M059J (cell line): Measurements from ENCODE around the gene SAMD4A. TPM values are rescaled to one million over a fixed set of nuclear protein-coding genes. Genes with fewer than 3 reads are reported as not detected.
"Not testable (repeated sequence)": the region's sequence is repeated elsewhere in the genome, so short reads cannot be mapped to it uniquely, and the experiment has no call there.

Experiments used
- DNase-seq: peaks from one replicate; pipeline ENCODE4 v3.0.0-alpha.2; 2012; ENCODE audit warnings: low read depth
- total RNA-seq: library from RNA; depleted of rRNA; stranded (reverse); fragments of >200 nt; shearing (Covaris generic); gene quantifications from 2 replicates; pipeline ENCODE4 v1.2.3, GENCODE V29; 2014

Gene SAMD4A
- total RNA-seq, 1 experiment from 2014 or later = 7.7 TPM

GRCh38 chr14:54597795-54598443, 31.0 kb downstream of the SAMD4A start:
- peak; percentile 39 for DNase-seq

DNA sequence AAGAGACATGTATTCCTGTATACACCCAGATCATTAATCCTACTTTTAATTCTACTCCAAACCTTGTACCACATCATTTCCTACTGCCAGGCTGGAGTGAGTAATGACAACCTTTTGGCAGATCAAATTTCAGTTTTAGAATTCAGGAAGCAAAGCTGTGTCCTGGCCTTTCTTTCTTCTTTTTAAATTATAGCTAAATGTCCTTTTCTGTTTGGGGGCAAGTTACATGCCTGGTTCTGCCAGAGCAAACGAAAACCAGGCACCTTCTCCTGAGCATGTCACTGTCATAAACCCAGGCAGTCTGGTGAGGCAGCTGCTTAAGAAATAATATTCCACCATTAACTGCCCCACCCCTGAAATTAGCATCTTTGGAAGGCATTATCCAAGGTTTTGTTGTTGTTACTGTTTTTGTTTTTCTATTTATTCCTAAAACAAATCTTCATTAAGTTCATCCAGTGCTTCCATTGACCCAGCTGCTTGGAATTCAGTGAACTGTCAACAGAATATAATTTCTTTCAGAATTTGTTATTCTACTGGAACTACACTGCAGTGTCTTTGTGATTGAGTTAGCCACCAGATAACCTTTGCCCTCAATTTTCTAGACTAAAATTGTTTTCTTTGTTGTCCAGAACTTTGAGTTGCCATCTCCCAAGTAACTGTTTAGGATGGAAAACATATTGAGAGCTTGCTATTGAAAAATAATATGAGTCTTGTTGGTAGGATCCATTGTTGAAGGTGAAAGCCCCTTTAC, 33.2 kb downstream of the SAMD4A start:
- DNase-seq = peak; percentile 65

GRCh38 chr14:54600717-54601109, 33.8 kb downstream of the SAMD4A start:
- DNase-seq = peak; percentile 66

- DNase-seq = peak; percentile 35
Observed at GRCh38 chr14:54603362-54603761, 36.4 kb downstream of the SAMD4A start.

GRCh38 chr14:54606178-54606577, 39.2 kb downstream of the SAMD4A start:
- DNase-seq = peak; percentile 87

GRCh38 chr14:54606631-54607133, 39.8 kb downstream of the SAMD4A start:
- peak; percentile 92 for DNase-seq

GRCh38 chr14:54609576-54609975, 42.6 kb downstream of the SAMD4A start:
- peak; percentile 46 for DNase-seq

- peak; percentile 55 for DNase-seq
Observed at GRCh38 chr14:54610051-54610977, 43.4 kb downstream of the SAMD4A start.

DNA sequence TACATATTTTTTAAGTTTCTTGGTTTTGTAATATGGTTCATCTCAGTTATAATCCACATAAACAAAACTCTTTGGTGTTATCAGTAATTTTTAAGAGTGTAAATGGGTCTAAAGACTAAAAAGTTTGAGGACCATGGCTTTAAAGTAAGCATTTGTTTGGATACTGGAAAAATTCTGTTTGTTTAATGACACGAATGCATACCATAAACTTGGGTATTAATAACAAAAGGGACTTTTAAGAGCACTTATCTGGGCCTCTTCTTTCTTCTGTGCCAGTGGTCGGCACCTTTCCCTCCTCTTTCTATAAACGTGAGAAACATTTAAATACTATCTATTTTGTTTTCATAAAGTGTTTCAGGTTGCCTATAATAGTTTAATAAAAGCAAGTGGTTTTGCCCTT, 47.4 kb downstream of the SAMD4A start:
- DNase-seq = no peak

- no peak for DNase-seq
Observed at GRCh38 chr14:54617467-54617866, 50.5 kb downstream of the SAMD4A start.

DNA sequence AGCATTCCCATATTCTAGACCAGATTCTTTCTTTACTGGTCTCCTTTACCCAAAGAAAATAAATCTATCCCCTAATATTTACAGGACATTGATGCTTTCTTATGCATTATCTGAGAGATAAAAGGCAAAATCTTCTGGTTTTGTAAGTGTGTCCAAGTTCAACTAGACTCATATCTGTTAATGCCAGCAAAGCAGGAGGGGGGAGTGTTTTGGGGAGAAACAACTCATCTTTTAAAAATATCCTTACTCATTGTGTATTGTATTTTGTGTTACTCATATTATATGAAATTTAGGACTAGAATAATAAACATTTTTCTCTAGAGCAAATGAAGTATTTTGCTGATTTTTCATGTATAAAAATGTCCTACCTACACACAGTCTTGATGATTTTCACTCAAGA, 54.8 kb downstream of the SAMD4A start:
- DNase-seq = no peak

- no peak for DNase-seq
Observed at GRCh38 chr14:54622192-54622958, 55.4 kb downstream of the SAMD4A start.

- DNase-seq = no peak
Observed at GRCh38 chr14:54623279-54624004, 56.5 kb downstream of the SAMD4A start.

DNA sequence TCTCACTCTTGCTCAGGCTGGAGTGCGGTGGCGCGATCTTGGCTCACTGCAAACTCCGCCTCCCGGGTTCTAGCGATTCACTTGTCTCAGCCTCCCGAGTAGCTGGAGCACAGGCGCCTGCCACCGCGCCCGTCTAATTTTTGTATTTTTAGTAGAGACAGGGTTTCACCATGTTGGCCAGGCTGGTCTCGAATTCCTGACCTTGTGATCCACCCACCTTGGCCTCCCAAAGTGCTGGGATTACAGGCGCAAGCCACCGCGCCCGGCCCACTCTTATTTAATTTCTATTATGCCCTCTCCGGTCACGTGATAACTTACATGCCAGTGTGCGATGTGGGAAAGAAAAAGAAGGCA, 57.1 kb downstream of the SAMD4A start:
- not testable (repeated sequence) for DNase-seq

GRCh38 chr14:54625112-54625511, 58.2 kb downstream of the SAMD4A start:
- DNase-seq = no peak

GRCh38 chr14:54627219-54627539, 60.3 kb downstream of the SAMD4A start:
- no peak for DNase-seq

- peak; percentile 41 for DNase-seq
Observed at GRCh38 chr14:54627540-54628363, 60.8 kb downstream of the SAMD4A start.

GRCh38 chr14:54629183-54629582, 62.3 kb downstream of the SAMD4A start:
- DNase-seq = no peak

GRCh38 chr14:54629635-54630360, 62.9 kb downstream of the SAMD4A start:
- DNase-seq = no peak
